H1 (cell line): ENCODE data around the gene DCPS. TPM values are rescaled to one million over a fixed set of nuclear protein-coding genes. Genes with fewer than 3 reads are reported as not detected.
A peak's percentile ranks its signal among the peaks of the same experiment; 100 is the strongest.
"Not testable (repeated sequence)": the region's sequence is repeated elsewhere in the genome, so short reads cannot be mapped to it uniquely, and the experiment has no call there.

Experiments used
- CTCF ChIA-PET: fragments of 300-600 bp; sonication (Branson Sonifier 250); formaldehyde crosslinking; loops from one replicate; lab custom pipeline; 2021; ENCODE audit not compliant: partially characterized antibody; lab: Charles Lee
- POLR2A ChIA-PET: fragments of 300-600 bp; sonication (Branson Sonifier 250); formaldehyde crosslinking; loops from one replicate; lab custom pipeline; 2021; ENCODE audit warnings: inconsistent platforms; ENCODE audit not compliant: partially characterized antibody; lab: Charles Lee
- DNase-seq, 2 experiments: peaks; one replicate each; pipeline versions ENCODE4 v3.0.0 to v3.0.0-alpha.2; 2010 to 2022; ENCODE audit warnings: low spot score in 2 of 2, low read depth in 1 of 2, mixed read lengths in 1 of 2
- FAIRE-seq: peaks from 2 replicates; lab custom pipeline; 2011; peaks lifted over from hg19 to GRCh38; lab: Jason Lieb, UNC
- H2AFZ ChIP-seq: 2 replicates; pipeline ENCODE4 v1.8.1; 2012; ENCODE audit warnings: low read length, inconsistent platforms
- H2AK5ac ChIP-seq: 2 replicates; pipeline ENCODE4 v1.6.1; 2013; ENCODE audit warnings: low read depth, low read length
- H2BK120ac ChIP-seq: replicated peaks from 2 replicates; pipeline ENCODE3; 2013; ENCODE audit warnings: low read depth, low read length, inconsistent platforms
- H2BK12ac ChIP-seq: 2 replicates; pipeline ENCODE4 v1.6.1; 2013; ENCODE audit warnings: low read depth, low read length
- H2BK15ac ChIP-seq: 2 replicates; pipeline ENCODE4 v1.6.1; 2013; ENCODE audit warnings: low read length
- H2BK20ac ChIP-seq: 2 replicates; pipeline ENCODE4 v1.6.1; 2013; ENCODE audit warnings: low read length
- H2BK5ac ChIP-seq: 2 replicates; pipeline ENCODE4 v1.6.1; 2013; ENCODE audit warnings: low read depth, low read length
- H3K14ac ChIP-seq: 2 replicates; pipeline ENCODE4 v1.6.1; 2013; ENCODE audit warnings: inconsistent platforms; ENCODE audit not compliant: insufficient read length
- H3K18ac ChIP-seq: 2 replicates; pipeline ENCODE4 v1.6.1; 2013; ENCODE audit warnings: low read length; ENCODE audit errors: extremely low read depth
- H3K23ac ChIP-seq: 2 replicates; pipeline ENCODE4 v1.6.1; 2013; ENCODE audit warnings: inconsistent platforms; ENCODE audit not compliant: insufficient read length
- H3K23me2 ChIP-seq: 2 replicates; pipeline ENCODE4 v1.6.1; 2013; ENCODE audit warnings: low read depth, low read length
- H3K27ac ChIP-seq: 2 replicates; pipeline ENCODE4 v1.6.1; 2011; ENCODE audit warnings: low read depth, low read length, inconsistent platforms
- H3K27me3 ChIP-seq, 4 experiments: replicated peaks in 1 of 4; 1 replicate in 1 of 4; 2 replicates in 3 of 4; pipeline versions ENCODE4 v1.6.1 to v1.8.1; 2011 to 2013; ENCODE audit warnings: low read length in 3 of 4, mild to moderate bottlenecking in 3 of 4, inconsistent platforms in 2 of 4, mixed read lengths in 2 of 4, moderate library complexity in 1 of 4; ENCODE audit not compliant: control insufficient read depth in 3 of 4, insufficient read depth in 3 of 4; ENCODE audit errors: extremely low read depth in 1 of 4
- H3K36me3 ChIP-seq, 4 experiments: 2 replicates each; pipeline versions ENCODE4 v1.6.1 to v1.8.1; 2011 to 2013; ENCODE audit warnings: mild to moderate bottlenecking in 4 of 4, low read length in 3 of 4, moderate library complexity in 2 of 4, control low read depth in 1 of 4, inconsistent platforms in 1 of 4; ENCODE audit not compliant: insufficient read depth in 4 of 4, control insufficient read depth in 2 of 4
- H3K4ac ChIP-seq: replicated peaks from 2 replicates; pipeline ENCODE3; 2013; ENCODE audit warnings: low read length, low read depth, mixed read lengths, inconsistent platforms; ENCODE audit not compliant: insufficient read length
- H3K4me1 ChIP-seq, 4 experiments: replicated peaks in 1 of 4; 1 replicate in 1 of 4; 2 replicates in 3 of 4; pipeline versions ENCODE4 v1.6.1 to v1.8.1; 2011 to 2013; ENCODE audit warnings: low read length in 3 of 4, inconsistent platforms in 2 of 4, mixed read lengths in 1 of 4; ENCODE audit not compliant: insufficient read depth in 4 of 4, control insufficient read depth in 3 of 4
- H3K4me2 ChIP-seq, 2 experiments: 2 replicates each; pipeline versions ENCODE4 v1.6.1 to v1.8.1; 2011 to 2013; ENCODE audit warnings: low read depth in 2 of 2, low read length in 2 of 2, control low read depth in 1 of 2, inconsistent platforms in 1 of 2, mild to moderate bottlenecking in 1 of 2; ENCODE audit not compliant: insufficient read depth in 1 of 2
- H3K4me3 ChIP-seq, 4 experiments: fragments of 200-600, 300-600 bp in 1 of 4; sonication (generic), shearing (Covaris generic), sonication (Bioruptor Twin) in 1 of 4; 2 replicates each; pipeline versions ENCODE4 v1.5.1 to v1.8.1; 2011 to 2016; ENCODE audit warnings: low read length in 4 of 4, low read depth in 3 of 4, control low read depth in 2 of 4, inconsistent platforms in 2 of 4, mild to moderate bottlenecking in 2 of 4, mixed read lengths in 1 of 4, moderate library complexity in 1 of 4; ENCODE audit not compliant: insufficient read depth in 2 of 4; ENCODE audit errors: extremely low read depth in 1 of 4
- H3K56ac ChIP-seq: replicated peaks from 2 replicates; pipeline ENCODE3; 2013; ENCODE audit warnings: low read depth, mild to moderate bottlenecking, mixed read lengths, low read length, inconsistent platforms; ENCODE audit not compliant: insufficient read length
- H3K79me1 ChIP-seq: 2 replicates; pipeline ENCODE4 v1.6.1; 2013; ENCODE audit warnings: low read depth, low read length, control low read depth
- H3K79me2 ChIP-seq, 2 experiments: 2 replicates each; pipeline versions ENCODE4 v1.6.1 to v1.8.1; 2012 to 2013; ENCODE audit warnings: low read length in 2 of 2, mild to moderate bottlenecking in 2 of 2, inconsistent platforms in 1 of 2; ENCODE audit not compliant: insufficient read depth in 2 of 2, control insufficient read depth in 1 of 2
- H3K9ac ChIP-seq, 4 experiments: replicated peaks in 1 of 4; 1 replicate in 1 of 4; 2 replicates in 3 of 4; pipeline versions ENCODE4 v1.6.1 to v1.8.1; 2011 to 2013; ENCODE audit warnings: low read depth in 3 of 4, low read length in 3 of 4, control low read depth in 2 of 4, mild to moderate bottlenecking in 2 of 4, moderate library complexity in 2 of 4, inconsistent platforms in 1 of 4; ENCODE audit errors: extremely low read depth in 1 of 4
- H3K9me3 ChIP-seq, 2 experiments: 2 replicates each; pipeline versions ENCODE4 v1.6.1 to v1.8.1; 2012 to 2013; ENCODE audit warnings: mild to moderate bottlenecking in 2 of 2, moderate library complexity in 2 of 2, control low read depth in 1 of 2, inconsistent platforms in 1 of 2, low read depth in 1 of 2, low read length in 1 of 2, mixed read lengths in 1 of 2; ENCODE audit not compliant: insufficient read depth in 2 of 2
- H4K20me1 ChIP-seq, 2 experiments: replicated peaks in 1 of 2; 2 replicates each; pipeline versions ENCODE3 to v1.8.1; 2011 to 2013; ENCODE audit warnings: inconsistent platforms in 2 of 2, low read length in 2 of 2, mild to moderate bottlenecking in 1 of 2; ENCODE audit not compliant: insufficient read depth in 2 of 2, control insufficient read depth in 1 of 2
- H4K5ac ChIP-seq: 2 replicates; pipeline ENCODE4 v1.6.1; 2013; ENCODE audit warnings: low read length, low read depth, mixed read lengths, inconsistent platforms; ENCODE audit not compliant: insufficient read length
- H4K8ac ChIP-seq: 2 replicates; pipeline ENCODE4 v1.8.0; 2013; ENCODE audit warnings: mild to moderate bottlenecking, moderate library complexity, low read length, inconsistent platforms; ENCODE audit not compliant: insufficient read depth; ENCODE audit errors: extremely low read depth
- H4K91ac ChIP-seq: replicated peaks from 2 replicates; pipeline ENCODE3; 2013; ENCODE audit warnings: low read length, mixed read lengths, inconsistent platforms; ENCODE audit not compliant: insufficient read length
- CTCF ChIP-seq, 3 experiments: IDR thresholded peaks; 1 replicate in 2 of 3; 2 replicates in 1 of 3; pipeline versions ENCODE4 v1.5.1 to v1.6.1; 2011; ENCODE audit warnings: low read length in 3 of 3, mild to moderate bottlenecking in 3 of 3, inconsistent platforms in 2 of 3, low read depth in 1 of 3, moderate library complexity in 1 of 3; ENCODE audit not compliant: insufficient read depth in 1 of 3; ENCODE audit errors: control extremely low read depth in 1 of 3
- RAD21 ChIP-seq, 2 experiments: IDR thresholded peaks in 1 of 2; conservative IDR thresholded peaks in 1 of 2; 2 replicates each; pipeline ENCODE4 v1.6.1; 2011; ENCODE audit warnings: low read depth in 2 of 2, low read length in 2 of 2, improper control_type of control experiment in 1 of 2, inconsistent platforms in 1 of 2, mild to moderate bottlenecking in 1 of 2, moderate library complexity in 1 of 2
- WGBS, 2 experiments: shearing (Covaris generic) in 1 of 2; methylation state at CpG; one replicate each; pipeline versions ENCODE4 v1.1.6 to v1.1.7; 2013 to 2015; ENCODE audit warnings: low lambda C conversion rate in 2 of 2, mixed read lengths in 2 of 2, inconsistent platforms in 1 of 2, low coverage in 1 of 2, missing lambda C conversion rate in 1 of 2; ENCODE audit not compliant: insufficient replicate concordance in 2 of 2, insufficient coverage in 1 of 2, insufficient read length in 1 of 2; ENCODE audit errors: extremely low coverage in 1 of 2, missing lambda C conversion rate in 1 of 2; 5-methylcytosine and 5-hydroxymethylcytosine counted together
- polyA plus RNA-seq, 7 experiments: library from polyadenylated mRNA; depleted of rRNA in 3 of 7; stranded (reverse) in 5 of 7; unstranded in 2 of 7; fragments of >200 nt in 5 of 7; fragments of 200-250 nt in 2 of 7; gene quantifications; 1 replicate in 5 of 7; 2 replicates in 1 of 7; 4 replicates in 1 of 7; pipeline versions ENCODE4 v1.2.1 to v1.2.3, GENCODE V29; 2011 to 2013; ENCODE audit warnings: missing spikeins in 2 of 7, mixed read lengths in 2 of 7
- total RNA-seq: library from RNA; stranded (reverse); fragmentation: NEBNext Ultra II Directional; extraction: Animal tissue kit (Norgen Biotek cat#: 25700); gene quantifications from 2 replicates; pipeline ENCODE4 v1.2.1, GENCODE V29; 2021

Gene DCPS
- total and polyA plus RNA-seq, 2 of the 8 experiments (the other 6 are each of a cell fraction or from before 2014, with no cell fraction given), result 24.6 to 55.2 TPM

GRCh38 chr11:126366823-126367654 is 63.2 kb downstream of the DCPS start:
- H3K18ac ChIP-seq, H3K14ac ChIP-seq, H3K23me2 ChIP-seq, H2BK20ac ChIP-seq, H2BK120ac ChIP-seq, H3K4ac ChIP-seq, H3K9ac ChIP-seq, H2BK12ac ChIP-seq, H3K4me3 ChIP-seq, H3K56ac ChIP-seq, H2AFZ ChIP-seq, H3K27ac ChIP-seq, H4K5ac ChIP-seq, FAIRE-seq, H3K27me3 ChIP-seq, H3K36me3 ChIP-seq, H3K23ac ChIP-seq, H3K9me3 ChIP-seq, H2BK15ac ChIP-seq, H4K20me1 ChIP-seq, H3K79me1 ChIP-seq, H4K8ac ChIP-seq, H4K91ac ChIP-seq: not testable (repeated sequence)
- ChIA-PET POLR2A (interaction anchor here (0.5 to 0.7 kb wide), 2 partner anchors 10 to 85 kb away, joined by 3 read pairs; no protein-coding TSS in a partner anchor), CTCF (interaction anchor here (1.0 to 2.4 kb wide), 6 partner anchors 9 to 114 kb away, joined by 3 to 9 read pairs (median 3); partner anchors contain the start of gene ST3GAL4)
- Histone ChIP-seq H3K79me2 (peaks cover 0 to 13% of the 10 kb centered on the region in 2 experiments; a peak in 2 of 4 replicates), H2AK5ac (peak overlapping the region; percentile 75; the same call in 1 of the 2 replicates), H2BK5ac (peak overlapping the region; percentile 71; the same call in 1 of the 2 replicates), H3K4me1 (peaks cover 0 to 24% (median 6%) of the 10 kb centered on the region in 4 experiments; a peak in 5 of 7 replicates), H3K4me2 (0 out of 4 replicates have a peak overlapping the region, but pooled peaks of 1 of the 2 experiments have one; percentile 11)
- 74% methylated on average over 11 of the region's 14 CpGs; no CpG with 5 or more reads in 1 of the 2 experiments for WGBS, 2 experiments
- TF ChIP-seq CTCF (IDR thresholded peaks at IDR 0.05; ENCODE audit: control extremely low read depth in 1 of 3, insufficient read depth in 1 of 3, low read depth in 1 of 3, low read length in 3 of 3) (peak; percentile 32 to 59 (median 40); a peak in 3 of 4 replicates), RAD21 (IDR thresholded peaks at IDR 0.05 in 1 of 2, conservative IDR thresholded peaks at IDR 0.05 in 1 of 2; ENCODE audit: low read depth in 2 of 2, low read length in 2 of 2) (peak in 1 of 2 experiments; percentile 19; a peak in 1 of 4 replicates)
- peak in 1 of 2 experiments; percentile 68 for DNase-seq
